ENCODE measurements around the gene LBX2.

GRCh38 chr2:74472086-74472944 is 27.1 kb downstream of the LBX2 start, which contains the start of gene MRPL53:
- TF ChIP-seq CTCF (IDR thresholded peaks at IDR 0.05) (no peak), ZFX (IDR thresholded peaks at IDR 0.05; ENCODE audit: borderline replicate concordance) (no peak)
